ENCODE results near the gene SZT2.

DNA sequence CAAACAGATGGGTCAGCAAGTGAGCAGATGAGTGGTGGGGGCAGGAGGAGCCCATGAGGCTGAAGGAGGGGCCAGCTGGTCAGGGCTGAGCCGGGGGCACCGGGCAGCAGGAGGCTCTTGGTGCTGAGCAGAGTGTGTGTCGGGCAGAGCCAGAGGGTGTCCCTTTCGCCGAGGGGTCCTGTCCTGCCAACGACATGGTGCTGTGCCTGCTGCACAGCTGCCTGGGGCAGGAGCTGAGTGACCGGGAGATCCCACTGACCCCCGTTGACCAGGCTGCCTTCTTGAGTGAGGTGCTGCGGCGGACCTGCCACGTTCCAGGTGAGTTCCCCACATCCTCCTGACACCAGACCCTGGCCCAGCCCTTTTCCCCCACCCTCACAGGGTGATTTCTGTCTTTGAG lies 36.5 kb downstream of the SZT2 start:
- TF ChIP-seq, protein P1, sequence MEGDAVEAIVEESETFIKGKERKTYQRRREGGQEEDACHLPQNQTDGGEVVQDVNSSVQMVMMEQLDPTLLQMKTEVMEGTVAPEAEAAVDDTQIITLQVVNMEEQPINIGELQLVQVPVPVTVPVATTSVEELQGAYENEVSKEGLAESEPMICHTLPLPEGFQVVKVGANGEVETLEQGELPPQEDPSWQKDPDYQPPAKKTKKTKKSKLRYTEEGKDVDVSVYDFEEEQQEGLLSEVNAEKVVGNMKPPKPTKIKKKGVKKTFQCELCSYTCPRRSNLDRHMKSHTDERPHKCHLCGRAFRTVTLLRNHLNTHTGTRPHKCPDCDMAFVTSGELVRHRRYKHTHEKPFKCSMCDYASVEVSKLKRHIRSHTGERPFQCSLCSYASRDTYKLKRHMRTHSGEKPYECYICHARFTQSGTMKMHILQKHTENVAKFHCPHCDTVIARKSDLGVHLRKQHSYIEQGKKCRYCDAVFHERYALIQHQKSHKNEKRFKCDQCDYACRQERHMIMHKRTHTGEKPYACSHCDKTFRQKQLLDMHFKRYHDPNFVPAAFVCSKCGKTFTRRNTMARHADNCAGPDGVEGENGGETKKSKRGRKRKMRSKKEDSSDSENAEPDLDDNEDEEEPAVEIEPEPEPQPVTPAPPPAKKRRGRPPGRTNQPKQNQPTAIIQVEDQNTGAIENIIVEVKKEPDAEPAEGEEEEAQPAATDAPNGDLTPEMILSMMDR (IDR thresholded peaks at IDR 0.05; ENCODE audit: low read depth, low read length) = no peak
- no peak for TF ChIP-seq MYC (IDR thresholded peaks at IDR 0.05; ENCODE audit: low read depth, low read length)

All from NB4 (cell line).